HG03521 (cell line): ENCODE measurements around the gene ZFYVE26.

ENCODE experiments used
- ATAC-seq: cut with Tn5 transposase; IDR thresholded peaks from one replicate; pipeline ENCODE4 v1.9.1; 2021; ENCODE audit warnings: mild to moderate bottlenecking, moderate library complexity; ENCODE audit not compliant: unreplicated experiment

The ZFYVE26 gene

DNA sequence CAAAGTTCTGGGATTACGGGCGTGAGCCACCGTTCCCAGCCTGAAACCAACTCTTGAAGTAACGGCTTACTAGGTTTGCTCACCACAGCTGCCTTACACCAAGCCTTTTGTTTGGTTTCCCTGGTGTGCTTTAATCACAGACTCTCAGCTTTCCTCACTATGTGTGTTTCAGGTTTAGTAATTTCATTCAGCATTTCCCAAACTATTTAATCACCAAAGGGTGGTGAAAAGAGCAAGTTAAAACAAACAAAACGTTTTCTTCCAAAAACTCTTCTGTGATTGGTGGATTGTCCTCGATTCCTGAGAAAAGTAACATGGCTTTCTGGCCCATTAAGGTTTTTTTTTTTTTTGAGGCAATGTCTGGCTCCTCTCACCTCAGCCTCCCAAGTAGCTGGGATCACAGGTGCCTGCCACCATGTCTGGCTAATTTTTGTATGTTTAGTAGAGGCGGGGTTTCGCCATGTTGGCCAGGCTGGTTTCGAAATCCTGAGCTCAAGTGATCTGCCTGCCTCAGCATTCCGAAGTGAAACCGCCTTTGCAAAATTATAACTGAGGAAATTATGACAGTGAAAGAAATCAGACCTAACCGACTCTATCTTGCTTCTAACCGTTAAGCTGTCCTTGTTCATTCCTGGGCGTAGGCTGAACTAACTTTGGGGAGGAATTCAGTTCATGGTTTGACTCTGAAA is 1.5 kb upstream of the ZFYVE26 start:
- ATAC-seq: no peak

- ATAC-seq: no peak
Measured at GRCh38 chr14:67815573-67816225, 691 bp downstream of the ZFYVE26 start.

DNA sequence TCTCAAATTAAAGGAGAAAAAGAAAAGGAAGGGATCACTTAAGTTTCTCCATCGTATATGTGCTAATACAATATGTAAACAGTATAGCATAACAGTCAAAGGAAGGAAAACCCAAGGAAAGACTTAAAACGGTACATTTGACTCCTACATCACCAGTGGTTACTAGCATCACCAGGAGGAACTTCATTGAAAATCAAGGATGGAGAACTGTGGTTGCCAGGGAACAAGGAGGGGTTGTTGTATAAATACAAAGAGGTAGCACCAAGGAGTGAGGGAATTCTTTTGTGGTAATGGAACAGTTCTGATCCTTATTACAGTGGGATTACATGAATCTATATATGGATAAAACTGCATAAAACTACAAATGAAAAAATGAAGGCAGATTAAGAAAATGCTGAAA is 1.6 kb downstream of the ZFYVE26 start:
- no peak for ATAC-seq

DNA sequence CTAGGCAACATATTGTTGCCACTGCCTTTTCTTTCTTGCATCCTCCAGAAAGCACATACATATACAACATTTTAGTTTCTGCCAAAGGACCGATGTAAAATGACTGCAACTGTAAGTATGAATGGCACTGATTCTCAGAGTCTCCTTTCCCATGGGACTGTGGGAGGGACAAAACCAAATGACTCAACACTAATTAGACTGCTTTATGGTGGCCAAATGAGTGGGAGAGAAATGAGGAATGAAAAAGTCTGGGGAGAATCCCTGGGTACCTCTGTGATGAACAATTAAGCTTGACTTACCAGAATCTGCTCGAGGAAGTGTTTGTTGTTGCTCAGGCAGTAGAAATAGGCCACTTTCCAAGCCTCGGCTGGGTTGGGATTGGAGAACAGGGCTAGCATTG is 10.1 kb downstream of the ZFYVE26 start:
- ATAC-seq: no peak

DNA sequence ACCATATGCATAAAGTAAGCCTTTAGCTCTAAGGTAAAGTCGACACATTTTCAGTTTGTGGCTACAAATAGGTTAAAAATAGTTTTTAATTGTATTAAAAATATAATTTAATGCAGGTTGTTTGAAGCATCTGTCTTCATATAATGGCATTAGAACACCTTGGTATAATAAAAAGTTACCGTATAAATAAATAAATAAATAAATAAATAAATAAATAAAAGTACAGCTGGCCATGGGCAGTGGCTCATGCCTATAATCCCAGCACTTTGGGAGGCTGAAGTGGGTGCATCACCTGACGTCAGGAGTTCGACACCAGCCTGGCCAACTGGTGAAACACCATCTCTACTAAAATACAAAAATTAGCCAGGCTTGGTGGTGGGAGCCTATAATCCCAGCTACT is 15.6 kb downstream of the ZFYVE26 start:
- ATAC-seq: no peak

DNA sequence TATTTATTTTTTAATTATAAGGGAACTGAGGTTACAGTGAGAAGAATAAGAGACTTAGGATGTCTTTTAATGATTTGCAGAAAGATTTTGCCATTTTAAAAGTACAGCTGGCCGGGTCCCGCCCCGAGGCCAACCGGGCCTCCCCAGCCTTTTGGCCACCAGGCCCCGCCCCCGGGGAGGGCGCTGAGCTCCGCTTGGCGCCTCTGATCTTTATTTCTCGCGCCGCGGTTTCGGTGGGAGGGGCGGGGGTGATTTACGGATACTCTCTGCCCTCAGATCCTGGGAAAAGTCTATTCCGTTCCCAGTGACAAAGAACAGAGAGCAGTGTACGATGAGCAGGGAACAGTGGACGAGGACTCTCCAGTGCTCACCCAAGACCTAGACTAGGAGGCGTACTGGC is 17.7 kb downstream of the ZFYVE26 start:
- ATAC-seq: no peak

DNA sequence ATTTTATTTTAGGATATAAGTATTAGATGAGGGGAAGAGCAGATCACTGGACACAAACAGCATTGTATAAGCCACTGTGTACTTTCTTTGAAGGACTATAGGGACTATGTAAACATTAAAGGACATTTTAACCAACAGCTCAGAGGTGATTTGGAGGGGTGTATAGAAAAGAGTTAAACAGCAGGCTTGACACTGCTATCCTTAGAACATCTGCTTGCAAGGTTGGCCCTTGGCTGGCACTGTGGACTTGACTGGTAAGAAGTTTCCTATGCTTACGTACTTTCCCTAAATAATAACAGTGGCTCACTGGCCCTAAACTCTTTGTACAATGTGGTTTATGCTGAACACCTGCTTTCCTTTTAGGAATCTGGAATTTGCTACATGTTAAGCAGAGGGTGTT is 28.7 kb downstream of the ZFYVE26 start:
- ATAC-seq: no peak

GRCh38 chr14:67785270-67786109 is 30.9 kb downstream of the ZFYVE26 start:
- no peak for ATAC-seq

GRCh38 chr14:67784244-67784823 is 32.1 kb downstream of the ZFYVE26 start:
- ATAC-seq: no peak

- ATAC-seq: no peak
Measured at GRCh38 chr14:67782090-67782489, 34.3 kb downstream of the ZFYVE26 start.

GRCh38 chr14:67778792-67779191 is 37.6 kb downstream of the ZFYVE26 start:
- no peak for ATAC-seq

DNA sequence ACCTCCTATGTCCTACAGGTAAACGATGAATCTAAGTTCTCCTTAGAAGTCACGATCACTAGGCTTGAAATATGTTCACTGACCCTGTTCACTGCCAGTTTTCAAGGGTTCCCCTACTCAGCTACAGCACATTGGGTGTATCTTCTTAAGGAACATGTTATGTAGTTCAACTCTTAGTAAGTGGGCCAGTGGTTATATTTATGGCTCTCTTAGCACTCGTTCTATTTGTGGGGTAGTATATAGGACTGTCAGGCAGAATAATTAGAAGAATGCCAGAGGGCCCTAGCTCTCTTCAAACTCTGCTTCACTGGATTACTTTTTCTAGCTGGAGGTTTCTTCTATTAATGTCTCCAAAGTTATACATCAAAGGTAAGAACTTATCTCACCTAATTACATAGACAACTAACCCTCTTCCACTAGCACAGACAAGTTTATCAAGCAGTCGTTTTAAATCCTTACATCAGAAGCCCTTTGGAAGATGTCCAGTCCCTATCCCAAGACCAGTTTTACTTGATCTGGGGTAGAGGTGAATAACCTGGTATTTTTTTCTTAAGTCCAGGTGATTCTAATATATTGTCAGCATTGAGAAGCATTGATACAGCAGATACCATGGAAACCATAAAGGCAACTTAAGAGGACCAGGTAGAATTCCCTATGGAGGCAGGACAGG is 39.6 kb downstream of the ZFYVE26 start:
- ATAC-seq: no peak

- no peak for ATAC-seq
Measured at GRCh38 chr14:67773844-67774377, 42.5 kb downstream of the ZFYVE26 start.

DNA sequence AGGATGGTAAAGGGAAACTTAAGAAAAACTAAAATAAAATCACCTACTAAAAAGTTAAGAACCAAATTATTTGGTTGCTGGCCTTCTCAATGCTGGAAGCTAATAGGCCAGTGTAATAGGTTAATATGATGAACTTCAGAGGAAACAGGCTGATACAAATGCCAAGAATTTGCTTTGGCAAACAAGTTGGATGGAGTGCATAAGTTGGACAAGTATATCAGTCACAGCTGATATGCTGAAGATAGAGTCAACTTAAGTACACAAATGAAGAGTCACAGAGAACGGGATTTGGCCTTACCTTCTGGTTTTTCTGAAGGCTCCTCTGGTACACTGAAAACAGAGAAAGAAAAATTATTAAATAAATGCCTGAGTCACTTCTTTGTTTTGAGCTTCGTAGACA is 48.2 kb downstream of the ZFYVE26 start:
- ATAC-seq: no peak

- ATAC-seq: no peak
Measured at GRCh38 chr14:67766035-67766680, 50.2 kb downstream of the ZFYVE26 start.

- no peak for ATAC-seq
Measured at GRCh38 chr14:67765192-67765834, 51.1 kb downstream of the ZFYVE26 start.

GRCh38 chr14:67764496-67764895 is 51.9 kb downstream of the ZFYVE26 start:
- no peak for ATAC-seq

DNA sequence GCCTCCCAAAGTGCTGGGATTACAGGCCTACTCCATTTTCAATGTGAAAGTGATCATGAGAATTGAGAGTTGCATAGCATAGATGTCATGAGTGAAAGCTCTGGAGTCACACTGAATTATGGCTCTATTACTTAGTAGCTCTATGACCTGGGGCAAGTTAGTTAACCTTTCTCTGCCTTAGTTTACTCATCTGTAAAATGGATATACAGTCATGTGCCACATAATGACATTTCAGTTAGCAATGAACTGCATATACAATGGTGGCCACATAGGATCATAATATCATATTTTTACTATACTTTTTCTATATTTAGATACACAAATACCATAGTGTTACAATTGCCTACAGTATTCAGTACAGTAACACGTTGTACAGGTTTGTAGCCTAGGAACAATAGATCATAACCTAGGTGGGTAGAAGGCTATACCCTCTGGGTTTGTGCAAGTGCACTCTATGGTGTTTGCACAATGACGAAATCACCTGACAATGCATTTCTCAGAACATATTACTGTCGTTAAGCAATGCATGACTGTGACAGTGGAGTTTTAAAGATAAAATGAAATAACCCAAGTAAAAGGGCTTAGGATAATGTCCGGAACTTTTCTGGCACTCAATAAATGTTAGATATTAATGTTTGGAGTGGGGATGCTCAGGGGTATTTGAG is 53.1 kb downstream of the ZFYVE26 start:
- no peak for ATAC-seq

DNA sequence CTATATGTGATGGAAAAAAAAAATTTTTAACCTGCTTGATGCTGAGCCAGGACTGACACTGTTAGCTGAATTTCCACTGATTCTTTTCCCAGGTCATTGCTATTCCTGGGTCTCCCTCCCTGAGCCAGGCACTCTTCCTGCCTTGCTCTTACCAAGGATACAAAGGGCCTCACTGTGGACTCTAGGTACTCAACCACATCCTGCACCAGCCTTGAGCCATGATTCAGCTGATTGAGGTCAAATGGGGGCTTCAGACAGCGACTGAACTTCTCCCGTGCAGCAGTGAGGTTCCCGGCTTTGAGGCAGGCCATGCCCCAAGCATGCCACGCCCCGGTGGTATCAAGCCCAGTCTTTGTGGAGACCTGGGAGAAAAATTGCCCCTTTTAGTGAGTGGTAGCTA is 54.3 kb downstream of the ZFYVE26 start:
- ATAC-seq: no peak
